ENCODE results near the gene GPR132. TPM values are rescaled to one million over a fixed set of nuclear protein-coding genes. Genes with fewer than 3 reads are reported as not detected.
A peak's percentile ranks its signal among the peaks of the same experiment; 100 is the strongest.

The GPR132 gene
- total RNA-seq, 1 experiment from 2014 or later, result 0.10 TPM

DNA sequence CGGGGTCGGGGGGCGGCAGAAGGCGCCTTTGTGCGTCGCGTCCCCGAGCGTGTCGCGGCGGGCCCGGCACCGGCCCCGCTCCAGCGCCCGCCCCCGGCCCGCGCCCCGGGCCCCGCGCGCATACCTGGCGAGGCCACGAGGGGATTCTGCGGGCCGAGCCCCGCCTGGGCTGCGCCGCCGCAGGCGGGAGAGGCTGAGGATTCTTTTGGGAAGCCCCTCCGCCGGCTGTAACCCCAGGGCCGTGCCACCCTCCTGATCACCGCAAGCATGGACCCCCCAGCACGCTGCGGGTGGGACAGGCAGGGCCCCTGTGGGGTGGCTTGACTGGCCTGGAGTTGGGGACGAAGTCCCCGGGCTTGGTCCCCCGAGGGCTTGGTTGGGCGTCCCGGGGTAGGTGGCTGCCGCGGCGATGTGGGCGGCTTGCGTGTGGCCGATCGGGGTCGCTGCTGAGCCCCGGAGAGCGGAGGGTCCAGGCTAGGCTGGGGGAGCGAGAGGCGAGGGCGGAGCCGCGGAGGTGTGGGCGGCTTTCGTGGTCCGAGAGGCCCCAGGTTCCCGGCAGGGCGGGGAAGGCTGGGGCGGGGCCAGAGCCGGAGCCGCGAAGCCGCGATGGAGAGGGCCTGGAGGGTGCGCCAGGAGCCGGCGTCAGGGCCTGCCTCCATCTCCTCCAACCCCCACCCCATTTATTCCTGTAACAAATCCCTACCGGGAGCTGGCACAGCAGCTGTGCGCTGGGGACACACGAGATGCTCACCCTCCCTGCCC lies 28.4 kb upstream of the GPR132 start (continued):
- TF ChIP-seq POLR2A (IDR thresholded peaks at IDR 0.05; ENCODE audit: borderline replicate concordance, extremely low read depth, insufficient read depth, insufficient read length) (no peak), POLR2AphosphoS5 (IDR thresholded peaks at IDR 0.05; ENCODE audit: low read depth, low read length) (peak; percentile 79), ELF1 (IDR thresholded peaks at IDR 0.05; ENCODE audit: borderline replicate concordance, low read depth) (no peak)

DNA sequence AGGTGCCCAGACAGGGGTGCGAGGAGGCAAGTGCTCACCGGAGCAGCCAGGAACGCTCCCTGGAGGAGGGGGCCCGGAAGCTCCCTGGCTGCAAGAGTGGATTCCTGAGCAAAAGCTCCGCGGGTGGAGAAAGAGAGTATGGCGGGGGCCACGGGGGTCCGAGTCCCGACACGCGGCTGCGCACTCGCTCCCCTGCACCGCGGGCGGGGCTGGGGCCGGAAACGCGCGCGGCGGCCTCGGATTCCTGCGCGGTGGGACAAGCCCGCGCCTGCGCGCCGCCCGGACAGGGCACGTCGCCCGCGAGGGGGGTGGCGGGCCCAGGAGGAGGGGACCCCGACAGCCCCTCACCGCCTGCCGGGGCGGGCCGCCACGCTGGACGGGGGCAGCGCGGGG lies 27.8 kb upstream of the GPR132 start:
- DNase-seq (ENCODE audit: low read depth, low spot score) (no peak), ATAC-seq (peak; percentile 34)
- Histone ChIP-seq H3K9me3 (ENCODE audit: control insufficient read depth in 1 of 2, insufficient read depth in 1 of 2, low read depth in 1 of 2, low read length in 2 of 2) (no peaks in the 10 kb centered on the region), H3K27ac (ENCODE audit: low read depth, low read length) (peak overlapping the region; percentile 99), H3K4me3 (replicated peaks in 1 of 2; ENCODE audit: low read depth in 1 of 2, low read length in 2 of 2) (peak overlapping the region; percentile 72 to 87), H2AFZ (ENCODE audit: low read depth, low read length, poor library complexity, severe bottlenecking) (no peak overlapping the region), H4K20me1 (ENCODE audit: insufficient read depth) (no peaks in the 10 kb centered on the region), H3K9ac (ENCODE audit: low read length) (peak overlapping the region; percentile 95), H3K4me1 (ENCODE audit: control insufficient read depth in 1 of 2, insufficient read depth in 2 of 2, low read length in 2 of 2) (peaks cover 59 to 70% of the 10 kb centered on the region in 2 experiments), H3K4me2 (ENCODE audit: low read length) (peak overlapping the region; percentile 86), H3K36me3 (ENCODE audit: control insufficient read depth in 1 of 2, insufficient read depth in 2 of 2, low read length in 2 of 2) (no peaks in the 10 kb centered on the region), H3K27me3 (ENCODE audit: insufficient read depth, low read length) (no peaks in the 10 kb centered on the region), H3K9me2 (ENCODE audit: insufficient read depth) (no peaks in the 10 kb centered on the region), H3K79me2 (ENCODE audit: insufficient read depth, low read length) (peaks cover 9% of the 10 kb centered on the region; the same call in 1 of the 2 replicates)
- BruUV-seq (replicated peaks), result no TSS peak
- CTCF ChIA-PET, result no interaction called here
- RAD21 ChIA-PET (ENCODE audit: low non-redundant PET in 1 of 2, low total read pairs in 2 of 2, uncharacterized antibody in 2 of 2, unreplicated experiment in 2 of 2), result no interaction called here
- POLR2A ChIA-PET, result no interaction called here
- intact Hi-C loops (cut with micrococcal nuclease), result loop anchor here (2.0 to 5.0 kb wide), 2 partner anchors 74 to 89 kb away; partner anchors contain the start of gene NUDT14
- TF ChIP-seq FOSL1 (IDR thresholded peaks at IDR 0.05; ENCODE audit: low read depth) (no peak), ZNF274 (IDR thresholded peaks at IDR 0.05; ENCODE audit: low read depth, low read length) (no peak), SIN3A (IDR thresholded peaks at IDR 0.05; ENCODE audit: low read depth) (no peak), EGR1 (IDR thresholded peaks at IDR 0.05; ENCODE audit: low read depth) (no peak), SRF (IDR thresholded peaks at IDR 0.05; ENCODE audit: low read depth) (no peak)
- TF ChIP-seq, protein P1, sequence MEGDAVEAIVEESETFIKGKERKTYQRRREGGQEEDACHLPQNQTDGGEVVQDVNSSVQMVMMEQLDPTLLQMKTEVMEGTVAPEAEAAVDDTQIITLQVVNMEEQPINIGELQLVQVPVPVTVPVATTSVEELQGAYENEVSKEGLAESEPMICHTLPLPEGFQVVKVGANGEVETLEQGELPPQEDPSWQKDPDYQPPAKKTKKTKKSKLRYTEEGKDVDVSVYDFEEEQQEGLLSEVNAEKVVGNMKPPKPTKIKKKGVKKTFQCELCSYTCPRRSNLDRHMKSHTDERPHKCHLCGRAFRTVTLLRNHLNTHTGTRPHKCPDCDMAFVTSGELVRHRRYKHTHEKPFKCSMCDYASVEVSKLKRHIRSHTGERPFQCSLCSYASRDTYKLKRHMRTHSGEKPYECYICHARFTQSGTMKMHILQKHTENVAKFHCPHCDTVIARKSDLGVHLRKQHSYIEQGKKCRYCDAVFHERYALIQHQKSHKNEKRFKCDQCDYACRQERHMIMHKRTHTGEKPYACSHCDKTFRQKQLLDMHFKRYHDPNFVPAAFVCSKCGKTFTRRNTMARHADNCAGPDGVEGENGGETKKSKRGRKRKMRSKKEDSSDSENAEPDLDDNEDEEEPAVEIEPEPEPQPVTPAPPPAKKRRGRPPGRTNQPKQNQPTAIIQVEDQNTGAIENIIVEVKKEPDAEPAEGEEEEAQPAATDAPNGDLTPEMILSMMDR (IDR thresholded peaks at IDR 0.05 in 2 of 3, conservative IDR thresholded peaks at IDR 0.05 in 1 of 3; ENCODE audit: borderline replicate concordance in 1 of 3, insufficient read depth in 1 of 3, low read depth in 2 of 3, low read length in 2 of 3), result no peak
- TF ChIP-seq, protein P2, sequence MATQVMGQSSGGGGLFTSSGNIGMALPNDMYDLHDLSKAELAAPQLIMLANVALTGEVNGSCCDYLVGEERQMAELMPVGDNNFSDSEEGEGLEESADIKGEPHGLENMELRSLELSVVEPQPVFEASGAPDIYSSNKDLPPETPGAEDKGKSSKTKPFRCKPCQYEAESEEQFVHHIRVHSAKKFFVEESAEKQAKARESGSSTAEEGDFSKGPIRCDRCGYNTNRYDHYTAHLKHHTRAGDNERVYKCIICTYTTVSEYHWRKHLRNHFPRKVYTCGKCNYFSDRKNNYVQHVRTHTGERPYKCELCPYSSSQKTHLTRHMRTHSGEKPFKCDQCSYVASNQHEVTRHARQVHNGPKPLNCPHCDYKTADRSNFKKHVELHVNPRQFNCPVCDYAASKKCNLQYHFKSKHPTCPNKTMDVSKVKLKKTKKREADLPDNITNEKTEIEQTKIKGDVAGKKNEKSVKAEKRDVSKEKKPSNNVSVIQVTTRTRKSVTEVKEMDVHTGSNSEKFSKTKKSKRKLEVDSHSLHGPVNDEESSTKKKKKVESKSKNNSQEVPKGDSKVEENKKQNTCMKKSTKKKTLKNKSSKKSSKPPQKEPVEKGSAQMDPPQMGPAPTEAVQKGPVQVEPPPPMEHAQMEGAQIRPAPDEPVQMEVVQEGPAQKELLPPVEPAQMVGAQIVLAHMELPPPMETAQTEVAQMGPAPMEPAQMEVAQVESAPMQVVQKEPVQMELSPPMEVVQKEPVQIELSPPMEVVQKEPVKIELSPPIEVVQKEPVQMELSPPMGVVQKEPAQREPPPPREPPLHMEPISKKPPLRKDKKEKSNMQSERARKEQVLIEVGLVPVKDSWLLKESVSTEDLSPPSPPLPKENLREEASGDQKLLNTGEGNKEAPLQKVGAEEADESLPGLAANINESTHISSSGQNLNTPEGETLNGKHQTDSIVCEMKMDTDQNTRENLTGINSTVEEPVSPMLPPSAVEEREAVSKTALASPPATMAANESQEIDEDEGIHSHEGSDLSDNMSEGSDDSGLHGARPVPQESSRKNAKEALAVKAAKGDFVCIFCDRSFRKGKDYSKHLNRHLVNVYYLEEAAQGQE (IDR thresholded peaks at IDR 0.05; ENCODE audit: low read depth), result no peak
